Keratinocyte (primary cell): ENCODE results near the gene ASS1.

Experiments used
- EZH2 ChIP-seq: IDR thresholded peaks from one replicate; pipeline ENCODE4 v1.6.1; 2012; ENCODE audit warnings: inconsistent platforms, mild to moderate bottlenecking, low read length, moderate library complexity
- TF ChIP-seq, protein P1 (sequence below), 3 experiments: IDR thresholded peaks in 1 of 3; conservative IDR thresholded peaks in 1 of 3; optimal IDR thresholded peaks in 1 of 3; 2 replicates in 2 of 3; 3 replicates in 1 of 3; pipeline versions ENCODE3 to v1.5.1; 2011; ENCODE audit warnings: low read length in 3 of 3, mild to moderate bottlenecking in 3 of 3, moderate library complexity in 2 of 3, control low read depth in 1 of 3, inconsistent platforms in 1 of 3; ENCODE audit not compliant: insufficient read depth in 2 of 3; ENCODE audit errors: extremely low read depth in 1 of 3

DNA sequence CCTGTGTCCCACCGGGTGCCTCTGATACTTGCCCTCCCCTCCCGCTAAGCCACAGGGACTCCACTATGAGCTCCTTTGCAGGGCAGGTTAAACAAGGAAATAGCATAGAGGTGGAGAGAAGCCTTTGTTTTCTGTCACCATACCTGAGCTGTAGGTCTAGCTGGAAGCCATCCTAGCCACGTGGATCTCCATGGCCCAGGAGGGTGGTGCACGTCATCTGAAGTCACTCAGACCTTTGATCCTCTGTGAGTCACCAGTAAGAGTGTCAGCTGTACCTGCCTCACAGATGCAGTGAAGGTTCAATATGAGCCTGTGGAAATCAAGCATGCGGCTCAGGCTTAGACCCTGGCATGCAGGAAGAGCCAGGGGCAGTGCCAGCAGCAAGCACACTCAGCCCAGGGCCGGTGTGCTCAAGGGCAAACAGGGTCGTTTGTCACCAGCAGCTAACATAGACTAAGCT is 55.1 kb downstream of the ASS1 start:
- TF ChIP-seq, protein P1, sequence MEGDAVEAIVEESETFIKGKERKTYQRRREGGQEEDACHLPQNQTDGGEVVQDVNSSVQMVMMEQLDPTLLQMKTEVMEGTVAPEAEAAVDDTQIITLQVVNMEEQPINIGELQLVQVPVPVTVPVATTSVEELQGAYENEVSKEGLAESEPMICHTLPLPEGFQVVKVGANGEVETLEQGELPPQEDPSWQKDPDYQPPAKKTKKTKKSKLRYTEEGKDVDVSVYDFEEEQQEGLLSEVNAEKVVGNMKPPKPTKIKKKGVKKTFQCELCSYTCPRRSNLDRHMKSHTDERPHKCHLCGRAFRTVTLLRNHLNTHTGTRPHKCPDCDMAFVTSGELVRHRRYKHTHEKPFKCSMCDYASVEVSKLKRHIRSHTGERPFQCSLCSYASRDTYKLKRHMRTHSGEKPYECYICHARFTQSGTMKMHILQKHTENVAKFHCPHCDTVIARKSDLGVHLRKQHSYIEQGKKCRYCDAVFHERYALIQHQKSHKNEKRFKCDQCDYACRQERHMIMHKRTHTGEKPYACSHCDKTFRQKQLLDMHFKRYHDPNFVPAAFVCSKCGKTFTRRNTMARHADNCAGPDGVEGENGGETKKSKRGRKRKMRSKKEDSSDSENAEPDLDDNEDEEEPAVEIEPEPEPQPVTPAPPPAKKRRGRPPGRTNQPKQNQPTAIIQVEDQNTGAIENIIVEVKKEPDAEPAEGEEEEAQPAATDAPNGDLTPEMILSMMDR (optimal IDR thresholded peaks at IDR 0.05 in 1 of 3, IDR thresholded peaks at IDR 0.05 in 1 of 3, conservative IDR thresholded peaks at IDR 0.05 in 1 of 3; ENCODE audit: extremely low read depth in 1 of 3, insufficient read depth in 2 of 3, low read length in 3 of 3) = no peak
- no peak for TF ChIP-seq EZH2
